Gastroesophageal sphincter (tissue), 3 donors: ENCODE data around the gene MAPK7.

Experiments
- POLR2A ChIP-seq, 2 donors: fragments of 450-650 bp; IDR thresholded peaks; one replicate each; pipeline ENCODE4 v1.6.1; 2017; ENCODE audit warnings: antibody characterized with exemption in 2 of 2, mild to moderate bottlenecking in 2 of 2, moderate library complexity in 1 of 2
- POLR2AphosphoS5 ChIP-seq: sonication (generic); formaldehyde crosslinking; IDR thresholded peaks from one replicate; pipeline ENCODE4 v1.6.1; 2017; ENCODE audit warnings: antibody characterized with exemption
- TF ChIP-seq, protein P1 (sequence below), 4 experiments: fragments of 200-600 bp in 2 of 4; fragments of 450-650 bp in 2 of 4; sonication (generic) in 1 of 4; IDR thresholded peaks; one replicate each; pipeline ENCODE4 v1.5.1; 2017 to 2019; ENCODE audit warnings: antibody characterized with exemption in 4 of 4, mild to moderate bottlenecking in 2 of 4, moderate library complexity in 2 of 4

DNA sequence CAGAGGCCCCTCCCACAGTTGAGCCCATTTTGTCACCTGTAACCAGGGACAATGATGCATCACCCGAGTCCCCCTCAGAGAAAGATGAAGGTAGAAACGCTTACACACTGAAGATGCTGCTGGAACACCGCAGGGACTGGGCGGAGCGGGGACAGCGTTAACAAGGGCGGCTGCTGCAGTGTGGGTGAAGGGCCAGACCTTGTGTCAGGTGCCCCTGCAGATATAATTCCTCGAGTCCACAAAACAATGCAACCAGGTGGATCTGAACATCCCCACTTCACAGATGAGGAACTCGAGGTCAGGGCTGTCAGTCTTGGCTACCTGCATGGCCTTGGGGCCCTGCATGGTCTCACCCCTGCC, 6.3 kb upstream of the MAPK7 start:
- TF ChIP-seq, protein P1, sequence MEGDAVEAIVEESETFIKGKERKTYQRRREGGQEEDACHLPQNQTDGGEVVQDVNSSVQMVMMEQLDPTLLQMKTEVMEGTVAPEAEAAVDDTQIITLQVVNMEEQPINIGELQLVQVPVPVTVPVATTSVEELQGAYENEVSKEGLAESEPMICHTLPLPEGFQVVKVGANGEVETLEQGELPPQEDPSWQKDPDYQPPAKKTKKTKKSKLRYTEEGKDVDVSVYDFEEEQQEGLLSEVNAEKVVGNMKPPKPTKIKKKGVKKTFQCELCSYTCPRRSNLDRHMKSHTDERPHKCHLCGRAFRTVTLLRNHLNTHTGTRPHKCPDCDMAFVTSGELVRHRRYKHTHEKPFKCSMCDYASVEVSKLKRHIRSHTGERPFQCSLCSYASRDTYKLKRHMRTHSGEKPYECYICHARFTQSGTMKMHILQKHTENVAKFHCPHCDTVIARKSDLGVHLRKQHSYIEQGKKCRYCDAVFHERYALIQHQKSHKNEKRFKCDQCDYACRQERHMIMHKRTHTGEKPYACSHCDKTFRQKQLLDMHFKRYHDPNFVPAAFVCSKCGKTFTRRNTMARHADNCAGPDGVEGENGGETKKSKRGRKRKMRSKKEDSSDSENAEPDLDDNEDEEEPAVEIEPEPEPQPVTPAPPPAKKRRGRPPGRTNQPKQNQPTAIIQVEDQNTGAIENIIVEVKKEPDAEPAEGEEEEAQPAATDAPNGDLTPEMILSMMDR (IDR thresholded peaks at IDR 0.05), result no peak
- TF ChIP-seq POLR2AphosphoS5, result no peak
- TF ChIP-seq POLR2A (IDR thresholded peaks at IDR 0.05), result no peak
